ENCODE results near the gene CXorf65.

DNA sequence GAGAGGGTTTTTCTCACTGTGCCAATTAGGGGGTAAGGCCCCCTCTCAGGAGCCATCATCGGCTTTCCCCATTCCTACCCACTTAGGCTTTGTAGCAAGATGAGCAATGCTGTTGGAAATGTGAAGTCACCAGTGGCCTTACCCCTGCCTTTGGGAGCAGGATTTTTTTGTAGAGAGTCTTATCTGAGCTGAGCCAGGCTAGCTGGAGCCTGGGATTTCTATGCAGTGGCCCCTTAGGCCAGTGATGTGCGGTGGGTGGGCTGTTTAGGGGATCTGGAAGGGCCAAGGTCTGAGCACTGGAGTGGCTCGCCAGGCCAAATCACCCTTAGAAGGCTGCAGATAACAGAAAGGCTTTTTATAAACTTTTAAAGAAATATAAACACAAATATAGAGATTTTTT, 4.2 kb downstream of the CXorf65 start:
- TF ChIP-seq, protein P1, sequence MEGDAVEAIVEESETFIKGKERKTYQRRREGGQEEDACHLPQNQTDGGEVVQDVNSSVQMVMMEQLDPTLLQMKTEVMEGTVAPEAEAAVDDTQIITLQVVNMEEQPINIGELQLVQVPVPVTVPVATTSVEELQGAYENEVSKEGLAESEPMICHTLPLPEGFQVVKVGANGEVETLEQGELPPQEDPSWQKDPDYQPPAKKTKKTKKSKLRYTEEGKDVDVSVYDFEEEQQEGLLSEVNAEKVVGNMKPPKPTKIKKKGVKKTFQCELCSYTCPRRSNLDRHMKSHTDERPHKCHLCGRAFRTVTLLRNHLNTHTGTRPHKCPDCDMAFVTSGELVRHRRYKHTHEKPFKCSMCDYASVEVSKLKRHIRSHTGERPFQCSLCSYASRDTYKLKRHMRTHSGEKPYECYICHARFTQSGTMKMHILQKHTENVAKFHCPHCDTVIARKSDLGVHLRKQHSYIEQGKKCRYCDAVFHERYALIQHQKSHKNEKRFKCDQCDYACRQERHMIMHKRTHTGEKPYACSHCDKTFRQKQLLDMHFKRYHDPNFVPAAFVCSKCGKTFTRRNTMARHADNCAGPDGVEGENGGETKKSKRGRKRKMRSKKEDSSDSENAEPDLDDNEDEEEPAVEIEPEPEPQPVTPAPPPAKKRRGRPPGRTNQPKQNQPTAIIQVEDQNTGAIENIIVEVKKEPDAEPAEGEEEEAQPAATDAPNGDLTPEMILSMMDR (IDR thresholded peaks at IDR 0.05; ENCODE audit: insufficient read depth, low read length) = no peak
- TF ChIP-seq, protein P2, sequence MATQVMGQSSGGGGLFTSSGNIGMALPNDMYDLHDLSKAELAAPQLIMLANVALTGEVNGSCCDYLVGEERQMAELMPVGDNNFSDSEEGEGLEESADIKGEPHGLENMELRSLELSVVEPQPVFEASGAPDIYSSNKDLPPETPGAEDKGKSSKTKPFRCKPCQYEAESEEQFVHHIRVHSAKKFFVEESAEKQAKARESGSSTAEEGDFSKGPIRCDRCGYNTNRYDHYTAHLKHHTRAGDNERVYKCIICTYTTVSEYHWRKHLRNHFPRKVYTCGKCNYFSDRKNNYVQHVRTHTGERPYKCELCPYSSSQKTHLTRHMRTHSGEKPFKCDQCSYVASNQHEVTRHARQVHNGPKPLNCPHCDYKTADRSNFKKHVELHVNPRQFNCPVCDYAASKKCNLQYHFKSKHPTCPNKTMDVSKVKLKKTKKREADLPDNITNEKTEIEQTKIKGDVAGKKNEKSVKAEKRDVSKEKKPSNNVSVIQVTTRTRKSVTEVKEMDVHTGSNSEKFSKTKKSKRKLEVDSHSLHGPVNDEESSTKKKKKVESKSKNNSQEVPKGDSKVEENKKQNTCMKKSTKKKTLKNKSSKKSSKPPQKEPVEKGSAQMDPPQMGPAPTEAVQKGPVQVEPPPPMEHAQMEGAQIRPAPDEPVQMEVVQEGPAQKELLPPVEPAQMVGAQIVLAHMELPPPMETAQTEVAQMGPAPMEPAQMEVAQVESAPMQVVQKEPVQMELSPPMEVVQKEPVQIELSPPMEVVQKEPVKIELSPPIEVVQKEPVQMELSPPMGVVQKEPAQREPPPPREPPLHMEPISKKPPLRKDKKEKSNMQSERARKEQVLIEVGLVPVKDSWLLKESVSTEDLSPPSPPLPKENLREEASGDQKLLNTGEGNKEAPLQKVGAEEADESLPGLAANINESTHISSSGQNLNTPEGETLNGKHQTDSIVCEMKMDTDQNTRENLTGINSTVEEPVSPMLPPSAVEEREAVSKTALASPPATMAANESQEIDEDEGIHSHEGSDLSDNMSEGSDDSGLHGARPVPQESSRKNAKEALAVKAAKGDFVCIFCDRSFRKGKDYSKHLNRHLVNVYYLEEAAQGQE (IDR thresholded peaks at IDR 0.05; ENCODE audit: insufficient replicate concordance, low read depth) = no peak
- TF ChIP-seq POLR2AphosphoS5 (IDR thresholded peaks at IDR 0.05; ENCODE audit: low read depth) (no peak), GABPA (IDR thresholded peaks at IDR 0.05; ENCODE audit: low read depth) (no peak)

Measured in HL-60 (cell line).